Measurements from ENCODE around the gene RARB.

Gene RARB

DNA sequence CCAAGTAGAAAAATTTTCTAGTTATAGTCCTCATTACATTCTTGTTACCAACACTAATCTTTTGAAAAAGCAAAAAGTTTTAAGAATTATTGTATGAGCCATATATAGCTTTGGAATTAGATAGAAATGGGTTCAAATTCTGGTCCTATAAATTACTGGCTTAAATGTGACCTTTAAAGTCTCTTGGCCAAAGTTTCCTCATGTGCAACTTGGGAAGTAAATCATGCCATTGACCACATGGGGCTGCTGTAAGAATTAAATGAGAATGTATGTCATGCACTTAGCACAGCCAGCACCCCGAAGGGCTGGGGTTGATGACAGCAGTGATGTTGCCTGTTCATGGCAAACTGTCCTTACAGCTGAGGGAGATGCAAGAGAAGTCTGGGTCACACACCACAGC lies 128.4 kb downstream of the RARB start:
- no peak for DNase-seq

DNA sequence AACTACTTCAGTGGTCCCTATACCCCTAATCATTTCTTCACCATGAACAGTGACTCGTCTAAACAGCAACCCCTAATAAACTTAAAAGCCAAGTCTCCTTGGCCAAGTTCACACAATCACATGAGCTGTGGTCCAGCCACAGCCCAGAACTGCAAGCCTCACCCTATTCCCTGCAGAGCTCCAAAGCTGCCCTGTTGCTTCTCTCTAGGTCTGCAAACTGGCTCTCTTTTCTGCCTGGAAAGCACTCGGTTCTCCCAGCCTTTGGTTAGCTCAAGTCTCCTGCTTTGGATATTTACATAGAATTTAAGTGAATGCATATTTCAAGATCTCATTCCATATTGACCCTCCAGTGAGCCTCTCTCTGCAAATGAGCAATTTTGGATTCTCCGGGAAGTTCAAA lies 129.6 kb downstream of the RARB start:
- DNase-seq, result no peak

DNA sequence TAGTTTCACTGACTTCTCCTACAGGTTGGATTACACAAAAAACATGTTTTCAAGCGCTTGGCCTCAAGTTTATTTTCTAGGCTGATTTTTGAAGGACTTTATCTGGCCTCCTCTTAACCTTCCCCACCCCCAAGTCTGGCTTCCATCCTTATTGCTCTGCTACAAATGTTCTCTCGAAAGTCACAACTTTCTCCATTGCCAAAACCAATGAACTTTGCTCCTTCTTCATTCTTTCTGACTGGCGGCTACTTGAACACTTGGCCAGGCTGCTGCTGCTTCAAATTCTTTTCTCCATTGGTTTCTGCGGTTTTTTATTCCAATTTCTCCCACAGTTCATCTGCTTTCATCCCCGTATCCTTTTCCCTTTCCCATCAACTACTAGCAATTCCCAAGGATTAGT lies 130.1 kb downstream of the RARB start:
- DNase-seq, result no peak

DNA sequence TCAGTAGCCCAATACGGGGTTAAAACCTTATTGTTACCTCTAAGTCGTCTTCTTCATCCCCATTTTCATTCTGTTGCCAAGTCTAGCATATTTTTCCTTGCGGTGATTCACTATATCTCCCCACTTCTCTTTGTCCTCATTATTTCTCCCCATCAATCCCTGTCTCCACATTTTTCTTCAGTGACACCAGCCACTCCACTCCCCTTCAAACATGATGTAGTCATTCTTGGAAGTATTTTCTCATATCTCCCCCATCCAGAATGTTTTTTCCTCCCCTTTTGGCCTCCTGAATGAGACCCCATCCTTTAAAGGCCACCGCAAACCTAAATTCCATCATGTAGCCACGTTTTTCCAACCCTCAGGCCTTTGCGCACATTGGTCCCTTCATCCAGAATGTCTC lies 130.7 kb downstream of the RARB start:
- no peak for DNase-seq

DNA sequence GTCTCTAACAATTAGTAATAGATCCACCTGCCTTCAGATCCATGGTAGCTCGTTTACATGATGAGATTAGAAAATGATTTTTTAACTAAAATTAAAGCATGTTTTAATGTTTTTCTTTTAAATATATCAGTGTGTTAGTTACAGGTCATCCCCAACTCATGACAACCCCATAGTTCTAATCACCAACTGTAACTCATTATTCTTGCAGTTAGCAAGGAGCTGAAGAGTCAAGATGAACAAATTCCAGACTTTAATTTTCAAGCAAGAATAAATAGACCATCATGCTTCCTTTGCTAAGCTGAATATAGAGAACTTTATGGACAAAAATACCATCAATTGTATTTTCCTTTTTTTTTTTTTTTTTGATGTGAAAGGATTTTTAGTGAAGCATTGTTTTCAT lies 135.5 kb downstream of the RARB start:
- DNase-seq, result no peak

DNA sequence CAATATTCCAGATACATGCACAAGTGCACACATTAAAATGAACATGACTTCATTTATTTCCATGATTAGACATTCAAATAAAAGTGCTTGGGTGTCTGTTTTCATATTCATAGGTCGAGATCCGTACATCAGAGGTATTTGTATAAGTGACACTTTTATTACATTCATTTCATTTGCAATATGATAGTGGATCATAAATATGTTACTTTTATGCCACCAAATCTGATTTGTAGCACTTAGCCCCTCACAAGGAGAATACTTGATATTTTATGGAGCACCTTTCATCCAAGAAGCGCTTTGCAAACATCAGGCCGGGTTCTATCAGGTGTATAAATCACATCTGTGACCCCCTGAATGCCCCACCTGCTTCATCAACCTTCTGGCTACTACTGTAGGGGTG lies 136.0 kb downstream of the RARB start:
- DNase-seq, result no peak

DNA sequence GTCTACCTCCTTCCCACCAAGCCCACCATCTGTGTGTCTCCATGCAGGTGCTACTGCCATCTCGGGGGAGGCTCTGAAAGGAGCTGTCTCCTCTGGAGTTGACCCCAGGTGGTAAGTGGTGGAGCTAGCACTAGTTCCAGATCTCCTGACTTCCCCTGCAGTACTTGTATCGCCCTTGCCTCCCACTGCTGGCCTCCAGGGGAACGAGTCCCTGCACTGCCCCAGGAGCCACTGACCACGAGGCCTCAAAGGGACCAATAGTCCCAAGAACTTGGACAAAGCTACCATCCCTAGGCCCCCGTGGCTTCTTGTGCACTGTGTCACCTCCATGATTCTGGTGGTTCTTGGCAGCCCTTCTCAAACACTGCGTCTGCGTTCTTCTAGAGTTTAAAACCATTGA lies 137.7 kb downstream of the RARB start:
- DNase-seq, result no peak

DNA sequence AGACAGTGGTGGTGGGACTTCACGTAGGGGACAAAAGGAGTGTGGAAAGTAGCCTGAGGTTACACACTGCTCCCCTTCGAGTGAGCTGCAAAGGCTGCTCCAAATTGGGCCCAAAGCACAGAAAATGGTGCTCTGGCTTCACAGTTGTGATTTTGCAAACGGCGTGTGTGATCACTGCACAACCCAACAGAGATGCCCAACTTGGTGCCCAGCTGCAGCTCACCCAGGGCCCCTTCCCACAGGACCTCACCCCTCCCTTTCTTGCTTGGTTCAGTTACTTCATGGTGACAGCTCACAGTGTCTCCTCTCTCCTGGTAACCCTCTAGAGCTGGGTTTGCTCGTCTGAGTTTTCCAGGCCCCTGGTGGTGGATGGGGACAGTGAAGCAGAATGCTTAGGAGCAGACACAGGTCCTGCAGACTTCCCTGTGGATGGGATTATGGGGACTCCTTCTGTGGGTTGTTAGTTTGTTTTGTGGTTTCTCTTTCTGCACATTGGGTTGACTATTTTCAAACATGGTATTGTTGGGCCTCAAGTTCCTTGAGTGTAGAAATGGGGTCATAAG lies 138.4 kb downstream of the RARB start:
- no peak for DNase-seq

DNA sequence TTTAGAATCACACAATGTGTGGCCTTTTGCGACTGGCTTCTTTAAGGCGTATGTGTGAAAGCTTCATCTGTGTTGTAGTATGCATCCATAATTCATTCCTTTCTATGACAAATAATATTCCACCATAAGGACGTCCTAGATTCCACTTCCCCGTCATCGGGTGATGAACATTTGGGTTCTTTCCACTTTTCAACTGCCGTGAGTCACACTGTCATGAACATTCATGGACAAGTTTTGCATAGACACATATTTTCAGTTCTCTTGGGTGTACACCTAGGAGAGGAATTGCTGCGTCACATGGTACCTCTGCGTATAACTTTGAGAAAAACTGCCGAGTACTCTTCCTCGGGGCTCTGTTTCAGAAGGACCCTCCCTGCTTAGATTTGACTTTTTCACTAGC lies 139.3 kb downstream of the RARB start:
- no peak for DNase-seq

DNA sequence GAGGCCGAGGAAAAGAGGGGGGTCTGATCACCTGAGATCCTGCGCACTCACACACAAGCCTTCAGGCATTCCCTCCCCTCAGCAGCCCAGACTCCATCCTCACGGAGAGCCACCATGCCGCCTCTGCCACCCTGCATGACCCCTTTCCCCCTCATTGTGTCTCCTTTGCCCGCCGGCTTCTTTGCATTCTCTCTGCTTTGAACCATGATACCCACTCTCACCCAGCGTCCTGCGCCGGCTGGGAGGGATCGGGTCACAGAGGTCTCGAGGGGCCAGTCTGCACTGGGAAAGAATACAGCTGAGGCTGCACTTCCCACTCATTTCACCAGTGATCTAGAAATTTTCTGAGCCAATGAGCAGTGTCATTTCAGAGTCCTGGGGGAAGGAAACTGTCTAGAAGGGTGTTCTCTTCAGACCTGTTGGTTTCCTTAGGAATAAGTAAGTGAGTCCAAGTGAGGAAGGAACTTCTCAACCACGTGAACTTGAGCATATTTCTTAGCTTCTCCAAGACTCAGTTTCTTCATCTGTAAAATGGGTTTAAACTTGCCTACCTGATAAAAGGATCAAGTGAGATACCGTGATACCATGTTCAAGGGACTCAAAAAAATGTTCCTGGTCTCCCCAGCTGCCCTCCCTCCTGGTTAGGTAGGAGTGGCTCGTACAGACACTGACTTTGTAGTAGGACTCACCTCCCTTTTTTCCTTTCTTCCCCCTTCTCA lies 139.9 kb downstream of the RARB start:
- no peak for DNase-seq

DNA sequence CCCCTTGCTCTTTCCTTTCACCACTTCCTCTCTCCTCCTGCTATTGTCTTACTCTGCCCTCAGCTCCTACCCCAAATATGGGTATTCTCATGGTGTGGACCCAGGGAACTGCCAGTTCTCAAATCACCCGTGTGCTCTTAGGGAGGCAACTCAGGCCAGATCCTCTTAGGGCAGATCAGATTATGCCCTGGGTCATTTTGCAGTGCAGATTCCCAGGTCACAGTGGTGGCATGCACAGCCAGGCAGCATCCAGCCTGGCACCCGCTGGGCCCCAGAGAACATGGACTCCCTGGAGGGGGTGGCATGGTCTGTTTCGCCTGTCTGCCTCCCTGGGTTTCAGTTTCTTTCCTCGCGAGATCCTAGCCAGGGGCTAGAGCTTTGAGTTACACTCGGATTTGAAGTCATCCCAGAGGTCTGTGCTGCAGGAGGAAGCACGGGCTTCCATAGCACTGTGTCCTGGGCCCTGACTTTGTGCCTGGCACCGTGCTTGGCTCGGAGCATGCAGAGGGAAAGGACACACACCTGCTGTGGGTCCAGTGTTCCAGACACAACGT lies 140.5 kb downstream of the RARB start:
- no peak for DNase-seq

DNA sequence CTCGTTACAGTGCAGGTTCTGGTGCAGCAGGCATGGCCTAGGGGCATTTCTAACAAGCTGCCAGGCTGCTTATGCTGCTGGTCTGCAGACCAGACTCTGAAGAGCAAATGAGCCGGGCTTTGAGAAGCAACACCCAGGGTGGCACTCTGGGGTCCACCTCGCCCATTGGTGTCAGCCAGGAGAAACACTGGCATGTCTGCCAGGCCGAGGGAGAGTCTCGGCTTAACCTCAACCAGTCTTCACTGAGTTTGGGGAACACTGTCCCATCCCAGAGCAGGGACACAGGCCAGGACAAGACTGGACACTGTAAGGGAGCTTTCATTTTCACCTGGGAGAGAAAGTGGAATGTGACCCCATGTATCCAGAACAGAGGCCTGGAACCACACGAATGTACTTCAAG lies 143.2 kb downstream of the RARB start:
- no peak for DNase-seq

DNA sequence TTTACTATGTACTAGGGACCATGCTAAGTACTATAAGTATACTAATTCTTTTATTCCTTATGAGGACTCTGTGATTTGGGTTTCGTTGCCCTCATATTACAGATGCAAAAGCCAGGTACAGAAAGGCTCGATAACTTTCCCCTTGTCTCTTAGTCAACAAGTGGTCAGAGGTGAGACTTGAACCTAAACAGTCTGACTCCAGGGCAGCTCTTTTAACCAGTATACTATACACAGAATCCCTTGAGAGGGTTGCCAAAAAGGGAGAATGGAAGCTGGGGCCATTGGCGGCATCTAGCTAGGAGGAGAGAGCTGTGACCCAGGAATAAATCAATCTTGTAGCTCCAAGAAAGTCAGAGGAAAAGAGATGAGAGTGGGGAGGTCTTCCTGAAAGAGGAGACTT lies 144.3 kb downstream of the RARB start:
- no peak for DNase-seq

DNA sequence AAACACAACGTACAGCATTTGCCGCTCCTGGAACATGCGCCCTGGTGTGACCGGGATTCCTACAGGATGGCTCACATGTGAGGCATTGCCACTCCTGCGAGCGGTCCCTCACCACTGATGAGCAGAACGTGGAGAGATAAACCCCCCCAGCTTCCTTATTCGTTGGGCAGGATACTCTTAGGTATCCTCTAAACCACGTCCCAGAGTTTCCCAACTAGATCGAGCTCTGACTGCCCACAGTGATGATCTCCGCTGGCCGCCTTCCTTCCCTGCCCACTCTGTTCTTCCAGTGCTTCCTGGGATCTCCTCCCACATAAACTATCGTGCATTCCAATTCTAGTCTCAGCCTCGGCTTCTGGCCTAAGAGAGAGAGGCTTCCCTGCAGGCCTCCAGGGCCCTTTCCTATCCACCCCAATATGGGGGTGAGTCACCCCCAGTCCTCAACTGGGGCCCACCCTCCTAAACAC lies 144.9 kb downstream of the RARB start:
- no peak for DNase-seq

DNA sequence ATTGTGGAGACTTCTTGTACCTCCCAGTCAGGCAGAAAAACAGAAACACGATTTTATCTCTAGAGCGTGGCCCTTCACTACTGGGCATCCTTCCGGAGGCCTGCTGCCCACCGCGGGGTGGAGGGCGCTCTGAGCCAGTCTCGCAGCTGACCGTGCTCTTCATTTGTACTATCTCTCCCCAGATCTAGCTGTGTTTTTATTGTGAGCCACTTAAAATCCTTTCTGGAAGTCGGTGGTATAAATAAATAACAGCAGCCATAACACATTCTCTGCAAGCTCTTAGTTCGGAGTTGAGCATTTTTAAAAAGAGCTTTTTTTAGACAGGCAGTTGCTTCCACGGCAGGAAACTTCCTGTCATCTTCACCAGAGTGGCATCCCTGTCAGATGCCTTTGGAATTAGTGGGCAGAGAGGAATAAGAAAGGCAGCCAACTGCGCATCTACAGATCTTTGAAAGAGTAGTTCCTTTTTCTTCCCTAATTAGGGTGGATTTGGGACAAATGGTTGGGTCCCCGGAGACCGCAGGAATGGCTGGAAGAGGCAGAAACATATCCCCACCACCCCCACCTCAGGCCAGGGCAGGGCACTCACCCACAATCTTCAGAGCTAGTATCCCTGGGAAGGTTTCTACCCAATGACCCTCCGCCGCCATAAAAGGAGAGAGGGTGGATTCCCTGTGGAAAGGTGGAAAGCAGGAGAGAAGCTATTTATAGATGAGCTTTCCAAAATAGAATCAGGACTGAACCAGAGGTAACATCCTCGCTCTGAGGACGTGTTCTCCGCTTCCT lies 145.5 kb downstream of the RARB start:
- DNase-seq, result no peak

DNA sequence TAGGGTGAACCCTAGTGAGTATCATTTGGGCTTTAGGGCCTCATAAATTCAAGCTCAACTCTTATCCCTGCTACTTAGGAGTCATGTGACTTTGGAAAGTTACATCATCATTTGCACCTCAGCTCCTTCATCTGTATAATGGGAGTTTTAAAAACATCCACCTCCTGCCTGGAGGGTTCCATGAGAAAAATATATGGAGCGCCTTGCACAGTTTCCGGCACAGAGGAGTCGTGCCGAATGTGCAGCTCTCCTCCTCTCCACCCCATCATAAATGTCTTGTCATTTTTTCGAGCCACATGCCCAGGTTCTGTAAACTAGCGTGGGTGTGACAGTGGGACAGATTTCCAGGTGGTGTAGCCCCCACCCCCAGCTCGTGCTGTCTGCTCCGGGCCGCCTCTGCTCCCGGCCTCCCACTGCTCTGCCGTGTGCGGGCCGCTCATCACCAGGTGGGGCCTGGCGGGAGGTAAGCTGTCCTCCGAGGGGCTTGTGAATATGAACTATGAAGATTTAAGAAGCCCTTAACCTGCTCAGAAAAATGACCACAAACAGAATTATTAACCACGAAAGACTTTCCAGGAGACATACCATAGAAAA lies 146.2 kb downstream of the RARB start:
- no peak for DNase-seq

DNA sequence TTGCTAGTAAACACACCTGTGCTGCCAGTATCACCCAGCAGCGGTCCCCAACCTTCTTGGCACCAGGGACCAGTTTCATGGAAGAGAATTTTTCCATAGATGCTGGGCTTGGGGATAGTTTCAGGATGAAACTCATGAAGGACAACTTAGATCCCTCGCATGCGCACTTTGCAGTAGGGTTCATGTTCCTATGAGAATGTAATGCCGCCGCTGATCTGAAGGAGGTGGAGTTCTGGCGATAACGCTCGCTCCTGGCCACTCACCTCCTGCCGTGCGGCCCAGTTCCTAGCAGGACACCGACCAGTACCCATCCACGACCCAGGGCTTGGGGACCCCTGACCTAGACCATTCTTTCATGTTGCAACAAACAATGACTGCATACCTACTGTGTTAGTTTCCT lies 146.9 kb downstream of the RARB start:
- DNase-seq, result no peak

DNA sequence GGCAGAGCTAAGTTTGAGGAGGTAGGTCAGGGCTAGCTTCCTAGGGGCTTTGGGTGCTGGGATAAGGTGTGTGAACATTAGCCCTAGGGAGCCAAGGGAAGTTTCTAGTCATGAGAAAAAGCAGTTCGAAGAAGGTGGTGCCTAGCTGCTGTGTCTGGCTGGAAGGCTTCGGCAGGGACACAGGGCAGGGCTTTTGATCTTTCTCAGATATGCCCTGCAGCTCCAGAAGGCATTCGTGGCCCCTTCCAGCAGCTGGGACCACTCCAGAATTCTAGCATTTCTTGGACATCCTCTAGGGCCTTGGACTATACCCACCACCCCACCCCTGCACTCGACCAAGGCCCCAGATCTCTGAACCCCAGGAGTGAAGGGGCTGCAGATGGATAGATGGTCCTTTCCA lies 148.1 kb downstream of the RARB start:
- DNase-seq, result no peak

DNA sequence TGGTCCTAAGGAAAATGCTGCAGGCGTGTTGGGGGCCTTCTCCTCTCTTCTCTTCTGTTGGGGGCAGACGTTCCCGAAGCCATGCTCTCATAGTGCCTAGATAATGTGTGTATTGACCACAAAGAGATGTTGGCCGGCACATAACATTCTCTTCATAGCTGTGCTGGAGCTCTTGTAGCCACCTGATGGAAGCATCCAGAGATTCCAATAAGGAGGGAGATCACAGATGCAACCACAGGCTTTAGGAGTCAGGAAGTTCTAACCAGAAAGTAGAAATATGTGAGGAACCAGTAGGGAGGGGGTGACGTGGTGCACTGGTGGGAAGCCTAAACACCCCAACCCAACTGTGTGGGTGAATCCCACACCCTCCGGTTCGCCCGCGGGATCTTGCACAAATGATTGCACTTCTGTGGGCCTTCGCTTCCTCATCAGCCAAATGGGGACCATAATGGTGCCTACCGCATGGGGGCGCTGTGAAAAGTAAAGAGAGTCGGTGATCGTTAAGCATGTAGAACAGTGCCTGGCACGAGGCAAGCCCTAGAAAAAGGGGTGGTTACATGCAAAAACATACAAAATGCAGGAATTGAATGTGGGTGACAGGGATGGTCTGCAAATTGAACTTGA lies 148.9 kb downstream of the RARB start:
- DNase-seq, result no peak

DNA sequence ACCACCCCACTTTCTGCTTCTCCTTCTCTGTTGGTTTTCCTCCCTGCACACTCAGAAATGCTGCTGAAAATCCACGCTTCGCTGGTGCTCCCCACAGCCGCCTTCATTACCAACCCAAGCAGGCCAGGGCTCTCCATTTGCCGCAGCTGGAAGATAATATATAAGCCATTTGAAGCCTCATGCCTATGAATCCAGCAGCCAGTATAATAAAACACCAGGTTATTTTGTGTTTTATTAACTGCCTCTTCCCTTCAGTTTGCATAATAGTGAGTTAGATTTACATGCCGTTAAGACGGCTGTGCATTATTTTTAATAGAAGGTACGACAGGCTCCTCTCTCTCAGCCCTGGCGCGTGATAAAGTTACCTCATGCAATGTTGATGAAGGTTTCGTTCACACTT lies 150.0 kb downstream of the RARB start:
- DNase-seq, result no peak

DNA sequence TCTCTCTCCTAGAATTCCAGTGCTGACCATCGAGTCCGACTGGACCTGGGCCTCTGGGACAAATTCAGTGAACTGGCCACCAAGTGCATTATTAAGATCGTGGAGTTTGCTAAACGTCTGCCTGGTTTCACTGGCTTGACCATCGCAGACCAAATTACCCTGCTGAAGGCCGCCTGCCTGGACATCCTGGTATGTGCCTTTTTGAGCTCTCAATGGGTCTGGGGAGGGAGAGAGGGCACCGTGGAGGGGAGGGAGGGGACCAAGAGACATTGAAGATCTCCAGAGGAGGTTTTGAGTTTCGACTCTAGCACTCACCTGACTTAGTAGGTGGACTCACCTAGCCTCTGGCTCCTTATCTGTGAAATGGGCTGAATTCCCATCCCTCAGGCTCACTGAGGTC lies 152.5 kb downstream of the RARB start:
- no peak for DNase-seq

DNA sequence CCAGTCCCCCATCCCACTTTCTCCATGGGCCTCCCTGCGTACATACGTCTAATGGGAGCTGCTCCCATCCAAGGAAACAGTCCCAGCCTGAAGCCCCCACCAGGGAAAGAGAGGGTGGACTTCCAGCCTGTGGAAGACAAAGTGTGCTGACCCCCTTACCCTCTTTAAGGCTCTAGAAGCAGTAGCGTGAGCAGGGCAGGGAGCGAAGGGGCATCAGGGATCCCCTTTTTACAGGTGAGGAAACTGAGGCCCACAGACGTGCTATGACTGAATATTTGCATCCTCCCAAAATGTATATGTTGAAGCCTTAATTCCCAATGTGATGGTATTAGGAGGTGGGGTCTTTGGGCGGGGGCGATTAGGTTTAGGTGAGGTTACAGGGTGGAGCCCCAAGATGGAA lies 153.3 kb downstream of the RARB start:
- DNase-seq, result no peak

DNA sequence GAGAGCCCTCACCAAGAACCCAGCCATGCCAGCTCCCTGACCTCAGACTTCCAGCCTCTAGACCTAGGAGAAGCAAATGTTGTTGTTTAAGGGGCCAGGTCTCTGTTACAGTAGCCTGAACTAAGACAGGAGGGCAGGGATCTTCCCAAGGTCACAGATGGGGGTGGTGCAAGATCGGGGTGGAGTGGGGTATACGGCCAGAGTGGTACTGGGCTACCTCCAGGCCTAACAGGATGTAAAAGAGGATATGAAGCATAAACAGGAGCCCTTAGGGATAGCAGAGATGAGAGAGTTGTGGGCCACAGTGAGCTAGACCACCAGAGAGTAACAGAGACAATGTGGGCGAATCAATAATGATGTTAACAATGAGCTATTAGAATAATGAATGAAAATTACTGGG lies 153.8 kb downstream of the RARB start:
- DNase-seq, result no peak
